ENCODE results near the gene EEF1AKMT2.

Gene EEF1AKMT2

DNA sequence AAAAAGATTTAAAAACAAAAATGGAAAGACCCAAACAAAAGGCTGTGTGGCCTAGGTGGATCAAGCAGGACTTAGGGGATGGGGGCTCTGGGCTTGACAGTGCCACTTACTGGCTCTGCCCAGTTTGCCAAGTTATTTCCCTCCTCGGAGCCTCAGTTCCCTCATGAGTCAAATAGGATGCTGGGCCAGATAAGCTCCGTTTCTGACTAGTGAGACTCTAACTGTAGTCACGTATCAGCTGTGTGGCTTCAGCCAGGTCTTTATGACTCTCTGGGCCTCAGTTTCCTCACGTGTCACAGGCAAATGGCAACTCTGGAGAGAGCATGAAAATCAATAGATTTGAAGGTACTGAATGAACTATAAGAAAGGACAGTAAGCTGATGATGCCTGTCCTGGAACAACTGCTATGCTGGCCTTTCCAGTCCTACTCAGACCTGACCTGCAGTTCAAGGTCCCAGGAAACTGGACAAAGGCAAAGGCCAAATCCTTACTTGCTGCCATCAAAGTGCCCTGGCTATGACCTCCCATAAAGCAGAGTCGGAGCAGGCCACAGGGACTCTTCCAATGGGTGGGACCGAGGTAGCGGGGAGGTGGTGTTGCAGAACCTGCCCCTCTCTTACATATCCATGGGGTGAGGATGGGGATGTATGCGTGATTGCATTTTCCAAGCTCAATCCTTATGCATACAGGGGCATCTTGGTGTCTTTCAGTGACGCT is 74.5 kb downstream of the EEF1AKMT2 start:
- peaks cover 17% of the 10 kb centered on the region for H4K20me1 ChIP-seq (ENCODE audit: control insufficient read depth, insufficient read depth, low read depth, low read length)
- H3K4me1 ChIP-seq (ENCODE audit: control insufficient read depth, low read length): peaks cover 59% of the 10 kb centered on the region
- peaks cover 94% of the 10 kb centered on the region for H3K79me2 ChIP-seq (ENCODE audit: control insufficient read depth, low read length)
- H3K4me2 ChIP-seq (ENCODE audit: low read length): no peak overlapping the region
- no peak for TF ChIP-seq EZH2phosphoT487 (IDR thresholded peaks at IDR 0.05; ENCODE audit: borderline replicate concordance, low read length)
- TF ChIP-seq, protein P1, sequence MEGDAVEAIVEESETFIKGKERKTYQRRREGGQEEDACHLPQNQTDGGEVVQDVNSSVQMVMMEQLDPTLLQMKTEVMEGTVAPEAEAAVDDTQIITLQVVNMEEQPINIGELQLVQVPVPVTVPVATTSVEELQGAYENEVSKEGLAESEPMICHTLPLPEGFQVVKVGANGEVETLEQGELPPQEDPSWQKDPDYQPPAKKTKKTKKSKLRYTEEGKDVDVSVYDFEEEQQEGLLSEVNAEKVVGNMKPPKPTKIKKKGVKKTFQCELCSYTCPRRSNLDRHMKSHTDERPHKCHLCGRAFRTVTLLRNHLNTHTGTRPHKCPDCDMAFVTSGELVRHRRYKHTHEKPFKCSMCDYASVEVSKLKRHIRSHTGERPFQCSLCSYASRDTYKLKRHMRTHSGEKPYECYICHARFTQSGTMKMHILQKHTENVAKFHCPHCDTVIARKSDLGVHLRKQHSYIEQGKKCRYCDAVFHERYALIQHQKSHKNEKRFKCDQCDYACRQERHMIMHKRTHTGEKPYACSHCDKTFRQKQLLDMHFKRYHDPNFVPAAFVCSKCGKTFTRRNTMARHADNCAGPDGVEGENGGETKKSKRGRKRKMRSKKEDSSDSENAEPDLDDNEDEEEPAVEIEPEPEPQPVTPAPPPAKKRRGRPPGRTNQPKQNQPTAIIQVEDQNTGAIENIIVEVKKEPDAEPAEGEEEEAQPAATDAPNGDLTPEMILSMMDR (IDR thresholded peaks at IDR 0.05; ENCODE audit: low read depth, low read length, poor library complexity, severe bottlenecking): no peak
- H3K27ac ChIP-seq (ENCODE audit: low read depth, low read length): no peak overlapping the region
- H3F3A ChIP-seq (ENCODE audit: control insufficient read depth, insufficient read depth): peaks cover 9% of the 10 kb centered on the region
- H3K9me3 ChIP-seq (ENCODE audit: control insufficient read depth, insufficient read depth, low read length): no peaks in the 10 kb centered on the region
- H3K27me3 ChIP-seq (ENCODE audit: control insufficient read depth, low read length): no peaks in the 10 kb centered on the region
- H3K36me3 ChIP-seq (ENCODE audit: control insufficient read depth, low read length): peaks cover 18% of the 10 kb centered on the region
- no peak overlapping the region for H3K4me3 ChIP-seq (ENCODE audit: low read length)
- no peaks in the 10 kb centered on the region for H3K9me2 ChIP-seq (replicated peaks; ENCODE audit: control insufficient read depth, low read length)

DNA sequence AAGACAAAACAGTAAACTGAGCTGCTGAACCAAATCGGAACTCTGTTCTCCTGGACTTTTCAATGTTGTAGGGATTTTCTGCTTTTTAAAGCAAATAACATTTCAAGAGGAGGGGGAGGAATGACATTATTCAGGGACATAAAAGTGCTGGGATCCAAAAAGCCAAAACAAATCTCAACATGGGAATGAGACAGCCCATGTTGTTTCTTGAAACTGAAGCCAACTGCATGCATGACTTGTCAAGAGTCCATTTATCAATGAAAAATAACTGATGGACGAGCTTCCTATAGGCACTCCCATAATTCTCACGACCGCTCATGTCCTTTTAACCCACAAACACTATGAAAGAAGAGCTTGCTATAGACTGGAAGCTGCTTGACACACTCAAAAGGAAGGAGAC is 75.3 kb downstream of the EEF1AKMT2 start:
- Histone ChIP-seq H3K4me3 (ENCODE audit: low read length) (no peak overlapping the region), H3K4me1 (ENCODE audit: control insufficient read depth, low read length) (peaks cover 51% of the 10 kb centered on the region), H3K9me2 (replicated peaks; ENCODE audit: control insufficient read depth, low read length) (no peaks in the 10 kb centered on the region), H3K27me3 (ENCODE audit: control insufficient read depth, low read length) (no peaks in the 10 kb centered on the region), H3K79me2 (ENCODE audit: control insufficient read depth, low read length) (peaks cover 94% of the 10 kb centered on the region), H4K20me1 (ENCODE audit: control insufficient read depth, insufficient read depth, low read depth, low read length) (peaks cover 17% of the 10 kb centered on the region), H3K36me3 (ENCODE audit: control insufficient read depth, low read length) (peaks cover 18% of the 10 kb centered on the region), H3K9me3 (ENCODE audit: control insufficient read depth, insufficient read depth, low read length) (no peaks in the 10 kb centered on the region), H3K27ac (ENCODE audit: low read depth, low read length) (no peak overlapping the region), H3F3A (ENCODE audit: control insufficient read depth, insufficient read depth) (peaks cover 4% of the 10 kb centered on the region; the same call in 1 of the 2 replicates), H3K4me2 (ENCODE audit: low read length) (no peak overlapping the region)
- TF ChIP-seq, protein P1 (IDR thresholded peaks at IDR 0.05; ENCODE audit: low read depth, low read length, poor library complexity, severe bottlenecking): no peak
- no peak for TF ChIP-seq EZH2phosphoT487 (IDR thresholded peaks at IDR 0.05; ENCODE audit: borderline replicate concordance, low read length)

DNA sequence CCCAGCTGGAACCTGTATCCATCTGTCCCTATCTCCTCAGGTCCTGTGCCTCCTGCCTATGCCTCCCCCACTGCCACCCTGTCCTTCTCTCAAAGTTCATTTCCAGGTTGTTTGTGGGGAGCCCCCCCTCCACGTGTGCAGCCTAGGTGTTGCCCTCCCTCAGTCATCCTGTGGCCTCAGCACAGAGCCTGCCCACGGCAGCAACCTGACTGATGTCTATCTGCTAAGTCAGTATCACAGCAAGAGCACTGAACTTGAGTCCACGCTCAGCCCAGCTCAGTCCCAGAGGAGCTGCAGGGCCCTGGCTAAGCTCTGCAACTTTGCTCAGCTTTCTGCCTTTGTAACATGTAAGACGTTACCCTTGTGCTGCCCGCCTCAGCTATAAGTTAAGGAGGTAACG is 76.2 kb downstream of the EEF1AKMT2 start:
- H3K9me2 ChIP-seq (replicated peaks; ENCODE audit: control insufficient read depth, low read length): no peaks in the 10 kb centered on the region
- H3K4me1 ChIP-seq (ENCODE audit: control insufficient read depth, low read length): peaks cover 48% of the 10 kb centered on the region
- H3K4me2 ChIP-seq (ENCODE audit: low read length): no peak overlapping the region
- no peak overlapping the region for H3K4me3 ChIP-seq (ENCODE audit: low read length)
- peaks cover 94% of the 10 kb centered on the region for H3K79me2 ChIP-seq (ENCODE audit: control insufficient read depth, low read length)
- H4K20me1 ChIP-seq (ENCODE audit: control insufficient read depth, insufficient read depth, low read depth, low read length): peaks cover 21% of the 10 kb centered on the region
- H3K9me3 ChIP-seq (ENCODE audit: control insufficient read depth, insufficient read depth, low read length): no peaks in the 10 kb centered on the region
- TF ChIP-seq, protein P1 (IDR thresholded peaks at IDR 0.05; ENCODE audit: low read depth, low read length, poor library complexity, severe bottlenecking): no peak
- TF ChIP-seq EZH2phosphoT487 (IDR thresholded peaks at IDR 0.05; ENCODE audit: borderline replicate concordance, low read length): no peak
- H3K27ac ChIP-seq (ENCODE audit: low read depth, low read length): no peak overlapping the region
- H3K36me3 ChIP-seq (ENCODE audit: control insufficient read depth, low read length): peaks cover 18% of the 10 kb centered on the region
- peaks cover 4% of the 10 kb centered on the region; the same call in 1 of the 2 replicates for H3F3A ChIP-seq (ENCODE audit: control insufficient read depth, insufficient read depth)
- H3K27me3 ChIP-seq (ENCODE audit: control insufficient read depth, low read length): no peaks in the 10 kb centered on the region
